Dendritic cell treated with granulocyte-macrophage colony-stimulating factor and Interleukin-4, amounts not matched to agents 40 ng/mL and 50 ng/mL, for 4 days (primary cell): ENCODE results near the gene KCNV2.

ENCODE experiments used
- H3K27ac Mint-ChIP-seq: one replicate; pipeline ENCODE4 v1.8.0; 2022; ENCODE audit warnings: mild to moderate bottlenecking, mixed read lengths
- H3K27me3 Mint-ChIP-seq: one replicate; pipeline ENCODE4 v1.8.0; 2022; ENCODE audit warnings: mild to moderate bottlenecking, mixed read lengths
- H3K36me3 Mint-ChIP-seq: one replicate; pipeline ENCODE4 v1.8.0; 2022; ENCODE audit warnings: low read depth, mixed read lengths
- H3K4me1 Mint-ChIP-seq: one replicate; pipeline ENCODE4 v1.8.0; 2022; ENCODE audit warnings: low read depth, mixed read lengths
- H3K4me3 Mint-ChIP-seq: one replicate; pipeline ENCODE4 v1.8.0; 2022; ENCODE audit warnings: mild to moderate bottlenecking, moderate library complexity, mixed read lengths
- H3K9me3 Mint-ChIP-seq: one replicate; pipeline ENCODE4 v1.8.0; 2022; ENCODE audit warnings: mixed read lengths
- intact Hi-C: fragments of 100-400 bp; cut with micrococcal nuclease; formaldehyde crosslinking; loops from one replicate; pipeline ENCODE4 v1.15.0; 2022

Gene KCNV2

DNA sequence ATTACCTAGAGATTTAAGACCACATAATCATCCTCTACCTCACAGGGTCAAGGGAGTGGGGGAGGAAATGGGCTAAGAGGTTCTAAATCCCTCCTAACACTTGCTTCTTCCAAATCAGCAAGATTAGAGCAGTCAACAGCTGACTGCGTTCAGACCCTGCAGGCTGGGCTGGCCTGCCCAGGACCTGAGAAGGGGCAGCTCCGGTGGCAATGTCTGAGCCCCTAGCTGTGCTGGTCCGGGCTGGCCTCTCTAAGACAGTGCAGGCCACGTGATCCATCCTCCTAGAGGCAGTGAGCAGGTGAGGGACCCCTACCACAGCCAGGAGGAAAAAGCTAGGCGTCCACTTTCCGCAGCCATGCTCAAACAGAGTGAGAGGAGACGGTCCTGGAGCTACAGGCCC lies at the start of gene KCNV2:
Gene KCNV2 (plus strand): TSS at position 126 of the 400 bp plus-strand sequence. CDS start 230 bp downstream, at position 356.
- H3K27ac Mint-ChIP-seq: no peak within 1 kb of the TSS
- H3K36me3 Mint-ChIP-seq: peaks cover 8% of the 10 kb centered on the region
- H3K4me3 Mint-ChIP-seq: no peak within 1 kb of the TSS
- H3K27me3 Mint-ChIP-seq: no peaks in the 10 kb centered on the region
- intact Hi-C loops: no loop called here
- no peaks in the 10 kb centered on the region for H3K4me1 Mint-ChIP-seq
- peaks cover 19% of the 10 kb centered on the region for H3K9me3 Mint-ChIP-seq

DNA sequence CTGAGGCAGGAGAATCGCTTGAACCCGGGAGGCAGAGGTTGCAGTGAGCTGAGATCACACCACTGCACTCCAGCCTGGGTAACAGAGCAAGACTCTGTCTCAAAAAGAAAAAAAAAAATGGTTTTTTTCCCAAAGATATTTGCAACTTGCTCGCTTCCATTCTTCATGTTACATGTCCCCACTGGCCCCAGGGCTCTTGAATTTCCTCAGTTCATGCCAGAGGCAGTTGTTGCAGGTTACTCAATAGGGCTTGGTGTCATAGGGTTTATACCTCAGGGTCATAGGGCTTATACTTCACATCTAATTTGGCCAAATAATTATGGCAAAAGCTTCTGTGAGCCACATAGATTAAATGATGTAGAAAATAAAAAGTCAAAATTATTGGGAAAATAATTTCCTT lies 44.1 kb upstream of the KCNV2 start:
- intact Hi-C loops: no loop called here
- no peak overlapping the region for H3K27ac Mint-ChIP-seq
- H3K4me3 Mint-ChIP-seq: no peak overlapping the region
- H3K9me3 Mint-ChIP-seq: no peaks in the 10 kb centered on the region
- H3K27me3 Mint-ChIP-seq: no peaks in the 10 kb centered on the region
- H3K4me1 Mint-ChIP-seq: no peaks in the 10 kb centered on the region
- no peaks in the 10 kb centered on the region for H3K36me3 Mint-ChIP-seq

DNA sequence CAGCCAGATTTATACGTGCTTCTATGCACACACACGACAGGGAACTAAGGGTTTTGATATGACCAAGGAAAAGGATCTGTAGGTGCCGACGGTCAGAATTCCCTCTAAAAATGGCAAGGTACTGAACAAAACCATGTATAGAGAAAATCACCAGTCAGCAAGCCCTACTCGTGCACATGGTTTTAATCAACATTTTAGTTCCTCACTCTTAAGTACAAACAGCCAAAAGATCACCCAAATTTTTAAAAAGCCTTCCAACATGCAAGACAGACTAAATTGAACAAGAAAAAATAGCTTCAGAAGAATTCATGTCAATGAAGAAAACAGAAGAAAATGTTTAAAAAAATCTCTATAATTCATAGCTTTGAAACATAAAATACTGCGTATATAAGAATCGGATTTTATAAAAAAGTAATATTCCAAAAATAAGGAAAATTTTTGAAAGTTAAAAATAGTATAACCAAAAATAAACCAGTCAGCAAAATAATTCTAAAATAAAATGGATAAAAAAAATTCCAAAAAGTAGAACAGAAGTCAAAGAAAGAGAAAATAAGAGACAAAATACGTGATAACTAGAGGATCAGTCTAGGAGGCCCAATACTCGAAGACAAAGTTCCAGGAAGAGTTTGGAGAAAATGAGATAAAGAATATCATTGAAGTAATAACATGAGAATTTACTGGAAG lies 43.0 kb upstream of the KCNV2 start:
- no peaks in the 10 kb centered on the region for H3K9me3 Mint-ChIP-seq
- H3K4me3 Mint-ChIP-seq: no peak overlapping the region
- H3K36me3 Mint-ChIP-seq: no peaks in the 10 kb centered on the region
- no peaks in the 10 kb centered on the region for H3K27me3 Mint-ChIP-seq
- H3K4me1 Mint-ChIP-seq: no peaks in the 10 kb centered on the region
- no peak overlapping the region for H3K27ac Mint-ChIP-seq
- intact Hi-C loops: no loop called here

DNA sequence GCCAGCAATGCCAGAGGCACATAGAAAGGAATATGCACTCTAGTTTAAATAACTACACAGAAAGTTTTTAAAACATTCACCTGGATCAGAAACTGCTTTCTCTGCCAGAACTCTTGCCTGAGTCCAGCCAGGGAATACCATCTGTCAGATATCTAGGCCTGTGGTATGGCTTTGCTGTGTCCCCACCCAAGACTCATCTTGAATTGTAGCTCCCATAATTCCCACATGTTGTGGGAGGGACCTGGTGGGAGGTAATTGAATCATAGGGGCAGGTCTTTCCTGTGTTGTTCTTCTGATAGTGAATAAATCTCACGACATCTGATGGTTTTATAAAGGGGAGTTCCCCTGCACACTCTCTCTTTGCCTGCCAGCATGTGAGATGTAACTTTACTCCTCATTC lies 41.5 kb upstream of the KCNV2 start:
- no peaks in the 10 kb centered on the region for H3K9me3 Mint-ChIP-seq
- H3K4me3 Mint-ChIP-seq: no peak overlapping the region
- H3K27ac Mint-ChIP-seq: no peak overlapping the region
- intact Hi-C loops: no loop called here
- no peaks in the 10 kb centered on the region for H3K4me1 Mint-ChIP-seq
- no peaks in the 10 kb centered on the region for H3K36me3 Mint-ChIP-seq
- no peaks in the 10 kb centered on the region for H3K27me3 Mint-ChIP-seq

- intact Hi-C loops: no loop called here
- Mint-ChIP-seq H3K27me3 (no peaks in the 10 kb centered on the region), H3K27ac (no peak overlapping the region), H3K9me3 (no peaks in the 10 kb centered on the region), H3K4me1 (no peaks in the 10 kb centered on the region), H3K36me3 (no peaks in the 10 kb centered on the region), H3K4me3 (no peak overlapping the region)
Observed at GRCh38 chr9:2676466-2676865, 40.8 kb upstream of the KCNV2 start.

DNA sequence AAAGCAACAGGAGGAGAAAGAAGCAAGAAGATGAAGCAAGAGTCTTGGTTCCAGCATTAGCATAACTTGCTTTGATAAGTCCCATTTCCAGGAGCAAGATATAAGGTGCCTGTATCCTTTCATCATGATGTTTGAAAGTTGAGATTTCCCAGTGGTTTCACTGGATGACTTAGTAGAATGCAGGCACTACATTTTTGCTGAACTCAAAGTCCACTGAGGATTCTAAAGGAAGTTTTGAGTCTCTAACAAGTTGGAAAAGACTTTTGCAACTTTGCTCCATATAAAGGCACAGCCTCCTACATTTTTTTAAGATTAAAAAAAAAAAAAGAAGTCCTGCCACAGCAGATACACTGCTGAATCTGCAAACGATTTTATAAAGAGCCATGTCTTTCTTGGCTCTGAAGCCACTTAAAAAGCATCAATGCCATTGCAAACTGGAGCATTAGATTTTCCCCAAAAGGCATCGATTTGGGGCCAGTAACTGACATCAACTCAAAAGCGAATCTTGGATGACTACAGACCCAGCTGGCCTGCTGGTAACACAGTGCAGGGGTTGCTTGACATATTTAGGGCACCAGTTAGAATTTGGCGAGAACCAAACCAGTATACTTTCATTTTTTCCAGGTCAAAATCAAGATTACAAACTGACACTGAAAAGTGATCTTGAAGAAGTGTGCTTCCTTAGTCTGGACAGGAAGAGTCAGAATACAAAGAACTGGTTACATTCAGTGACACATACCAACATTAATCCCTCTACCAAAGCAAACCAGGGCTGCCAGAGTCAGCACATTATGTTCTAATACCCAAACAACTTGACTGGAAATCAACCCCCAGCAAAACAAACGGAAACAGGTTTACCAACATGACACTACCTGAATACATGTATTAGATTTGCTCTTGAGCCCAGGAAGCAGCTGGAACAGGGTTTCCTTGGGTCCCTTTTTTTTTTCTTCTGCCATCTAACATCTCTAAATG lies 39.1 kb upstream of the KCNV2 start:
- intact Hi-C loops: no loop called here
- Mint-ChIP-seq H3K4me1 (no peaks in the 10 kb centered on the region), H3K36me3 (no peaks in the 10 kb centered on the region), H3K4me3 (no peak overlapping the region), H3K27ac (no peak overlapping the region), H3K27me3 (no peaks in the 10 kb centered on the region), H3K9me3 (no peaks in the 10 kb centered on the region)

GRCh38 chr9:2679011-2679410 lies 38.3 kb upstream of the KCNV2 start:
- intact Hi-C loops: no loop called here
- Mint-ChIP-seq H3K4me1 (no peaks in the 10 kb centered on the region), H3K4me3 (no peak overlapping the region), H3K27ac (no peak overlapping the region), H3K9me3 (no peaks in the 10 kb centered on the region), H3K36me3 (no peaks in the 10 kb centered on the region), H3K27me3 (no peaks in the 10 kb centered on the region)

DNA sequence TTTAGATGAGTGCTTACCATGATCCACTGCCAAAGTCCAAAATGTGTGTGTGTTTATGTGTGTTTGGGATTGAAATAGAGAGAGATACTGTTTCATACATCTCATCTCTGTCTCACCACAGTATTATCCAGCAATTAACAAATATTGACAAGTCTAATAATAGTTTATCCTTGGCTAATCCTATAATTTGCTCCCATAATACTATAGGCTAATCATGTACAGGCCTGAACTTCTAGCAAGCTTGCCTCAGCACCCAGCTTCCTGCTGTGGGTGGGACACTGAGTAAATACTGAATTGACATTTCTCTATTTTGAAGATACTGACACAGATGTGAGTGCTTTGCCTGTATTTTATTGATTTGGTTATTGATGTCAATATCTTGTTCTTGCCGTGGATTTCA lies 35.3 kb upstream of the KCNV2 start:
- H3K27ac Mint-ChIP-seq: no peak overlapping the region
- intact Hi-C loops: no loop called here
- H3K4me1 Mint-ChIP-seq: no peaks in the 10 kb centered on the region

DNA sequence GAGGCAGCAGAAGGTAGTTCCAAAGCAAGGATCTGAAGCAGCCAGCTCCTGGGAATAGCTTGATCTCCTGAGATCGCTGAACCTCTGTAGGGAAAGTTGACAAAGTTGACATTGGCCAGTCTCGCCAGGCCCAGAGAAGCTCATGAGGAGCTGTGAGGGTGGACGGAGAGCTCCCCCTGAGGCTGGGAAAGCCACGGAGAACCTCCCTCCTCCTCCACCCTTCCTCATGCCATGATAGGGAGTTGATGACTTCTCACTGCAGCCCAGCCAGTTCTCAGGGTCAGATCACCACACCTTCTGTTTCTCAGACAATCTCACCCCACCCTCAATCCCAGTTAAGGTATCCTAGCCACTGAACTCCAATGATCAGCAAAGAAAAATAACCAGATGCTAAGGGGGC lies 30.4 kb upstream of the KCNV2 start:
- H3K9me3 Mint-ChIP-seq: no peaks in the 10 kb centered on the region
- no peak overlapping the region for H3K27ac Mint-ChIP-seq
- H3K36me3 Mint-ChIP-seq: no peaks in the 10 kb centered on the region
- no peak overlapping the region for H3K4me3 Mint-ChIP-seq
- intact Hi-C loops: no loop called here
- H3K4me1 Mint-ChIP-seq: no peaks in the 10 kb centered on the region
- H3K27me3 Mint-ChIP-seq: no peaks in the 10 kb centered on the region

More for the DNA sequence above, 35.3 kb upstream of the KCNV2 start:
- Mint-ChIP-seq H3K36me3 (no peaks in the 10 kb centered on the region), H3K9me3 (no peaks in the 10 kb centered on the region), H3K27me3 (no peaks in the 10 kb centered on the region), H3K4me3 (no peak overlapping the region)

DNA sequence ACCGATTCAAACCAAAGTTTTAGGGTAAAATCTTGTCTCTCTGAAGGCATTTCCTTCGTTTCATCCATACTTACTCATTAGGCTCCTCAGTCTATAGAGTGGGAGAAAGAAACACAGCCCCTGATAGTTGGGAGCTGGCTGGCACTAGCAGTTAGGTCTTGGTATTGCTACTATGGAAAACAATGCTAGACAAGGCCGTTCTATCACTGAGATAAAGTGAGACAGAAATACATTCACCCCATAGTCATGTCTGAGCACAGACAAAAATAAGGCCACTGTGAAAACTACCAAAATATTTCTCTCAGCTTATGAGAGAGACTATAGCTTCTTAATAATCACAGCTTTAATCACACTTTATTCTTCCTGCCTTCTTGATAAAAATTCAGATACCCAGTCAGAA lies 28.7 kb upstream of the KCNV2 start:
- intact Hi-C loops: no loop called here

DNA sequence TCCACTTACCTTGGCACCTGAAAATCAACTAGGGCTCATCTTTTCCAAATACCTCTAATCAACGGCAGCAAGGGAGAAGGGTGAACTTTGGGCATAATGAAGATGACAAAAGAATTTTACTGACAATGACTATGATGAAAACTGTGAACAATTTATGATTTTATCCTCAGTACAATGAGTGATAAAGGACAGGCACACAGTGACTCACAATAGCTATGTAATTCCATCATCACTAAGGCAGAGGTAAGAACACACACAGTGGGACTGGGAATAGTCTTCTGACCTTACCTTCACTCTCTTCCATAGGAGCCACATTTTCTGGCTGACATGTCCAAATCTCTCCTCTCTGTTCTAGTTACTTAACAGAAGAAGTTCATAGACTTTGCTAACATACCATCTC lies 26.1 kb upstream of the KCNV2 start:
- Mint-ChIP-seq H3K4me1 (no peaks in the 10 kb centered on the region), H3K27ac (no peak overlapping the region), H3K27me3 (no peaks in the 10 kb centered on the region), H3K9me3 (no peaks in the 10 kb centered on the region), H3K4me3 (no peak overlapping the region), H3K36me3 (no peaks in the 10 kb centered on the region)
- intact Hi-C loops: no loop called here

More for the DNA sequence above, 28.7 kb upstream of the KCNV2 start:
- no peak overlapping the region for H3K4me3 Mint-ChIP-seq
- H3K27ac Mint-ChIP-seq: no peak overlapping the region
- H3K36me3 Mint-ChIP-seq: no peaks in the 10 kb centered on the region
- no peaks in the 10 kb centered on the region for H3K4me1 Mint-ChIP-seq
- no peaks in the 10 kb centered on the region for H3K27me3 Mint-ChIP-seq
- no peaks in the 10 kb centered on the region for H3K9me3 Mint-ChIP-seq

- Mint-ChIP-seq H3K27me3 (no peaks in the 10 kb centered on the region), H3K9me3 (no peaks in the 10 kb centered on the region), H3K36me3 (no peaks in the 10 kb centered on the region), H3K4me1 (no peaks in the 10 kb centered on the region), H3K27ac (no peak overlapping the region), H3K4me3 (no peak overlapping the region)
- intact Hi-C loops: no loop called here
Observed at GRCh38 chr9:2691626-2692025, 25.7 kb upstream of the KCNV2 start.

- Mint-ChIP-seq H3K36me3 (no peaks in the 10 kb centered on the region), H3K27ac (no peak overlapping the region), H3K9me3 (no peaks in the 10 kb centered on the region), H3K4me3 (no peak overlapping the region), H3K27me3 (no peaks in the 10 kb centered on the region), H3K4me1 (no peaks in the 10 kb centered on the region)
- intact Hi-C loops: no loop called here
Observed at GRCh38 chr9:2693056-2693455, 24.3 kb upstream of the KCNV2 start.

- intact Hi-C loops: no loop called here
- no peaks in the 10 kb centered on the region for H3K4me1 Mint-ChIP-seq
- no peak overlapping the region for H3K27ac Mint-ChIP-seq
- H3K36me3 Mint-ChIP-seq: no peaks in the 10 kb centered on the region
- no peak overlapping the region for H3K4me3 Mint-ChIP-seq
- no peaks in the 10 kb centered on the region for H3K27me3 Mint-ChIP-seq
- H3K9me3 Mint-ChIP-seq: no peaks in the 10 kb centered on the region
Observed at GRCh38 chr9:2697492-2697891, 19.8 kb upstream of the KCNV2 start.
